Measurements from ENCODE around the gene SLC17A7.

The SLC17A7 gene

GRCh38 chr19:49413348-49413747, 28.0 kb downstream of the SLC17A7 start:
- no peaks in the 10 kb centered on the region for H3K9me3 ChIP-seq
- in situ Hi-C loops (cut with MboI; ENCODE audit: low sequenced_read_pairs), result no loop called here
- H3K36me3 ChIP-seq (replicated peaks), result no peaks in the 10 kb centered on the region
- peaks cover 5% of the 10 kb centered on the region; the same call in 1 of the 2 replicates for H3K27me3 ChIP-seq (ENCODE audit: low read depth)
- H3K4me3 ChIP-seq, result no peak overlapping the region
- H3K4me1 ChIP-seq, result no peaks in the 10 kb centered on the region
- DNase-seq (ENCODE audit: low spot score in 2 of 2), result no peak

- Histone ChIP-seq H3K9me3 (no peaks in the 10 kb centered on the region), H3K27me3 (ENCODE audit: low read depth) (no peaks in the 10 kb centered on the region), H3K4me1 (no peaks in the 10 kb centered on the region), H3K36me3 (replicated peaks) (no peaks in the 10 kb centered on the region), H3K4me3 (no peak overlapping the region)
- no peak for DNase-seq (ENCODE audit: low spot score in 2 of 2)
- in situ Hi-C loops (cut with MboI; ENCODE audit: low sequenced_read_pairs), result no loop called here
Measured at GRCh38 chr19:49411681-49412326, 29.5 kb downstream of the SLC17A7 start.

- H3K4me3 ChIP-seq, result no peak overlapping the region
- no peak for DNase-seq (ENCODE audit: low spot score in 2 of 2)
- no peaks in the 10 kb centered on the region for H3K27me3 ChIP-seq (ENCODE audit: low read depth)
- H3K4me1 ChIP-seq, result no peaks in the 10 kb centered on the region
- in situ Hi-C loops (cut with MboI; ENCODE audit: low sequenced_read_pairs), result no loop called here
- no peaks in the 10 kb centered on the region for H3K36me3 ChIP-seq (replicated peaks)
- no peaks in the 10 kb centered on the region for H3K9me3 ChIP-seq
Measured at GRCh38 chr19:49409441-49410029, 31.8 kb downstream of the SLC17A7 start.

- no peaks in the 10 kb centered on the region for H3K27me3 ChIP-seq (ENCODE audit: low read depth)
- no peaks in the 10 kb centered on the region for H3K9me3 ChIP-seq
- H3K4me1 ChIP-seq, result no peaks in the 10 kb centered on the region
- no peak for DNase-seq (ENCODE audit: low spot score in 2 of 2)
- H3K36me3 ChIP-seq (replicated peaks), result no peaks in the 10 kb centered on the region
- in situ Hi-C loops (cut with MboI; ENCODE audit: low sequenced_read_pairs), result no loop called here
- no peak overlapping the region for H3K4me3 ChIP-seq
Measured at GRCh38 chr19:49408816-49409440, 32.4 kb downstream of the SLC17A7 start.

- Histone ChIP-seq H3K9me3 (no peaks in the 10 kb centered on the region), H3K4me3 (no peak overlapping the region), H3K27me3 (ENCODE audit: low read depth) (no peaks in the 10 kb centered on the region), H3K4me1 (no peaks in the 10 kb centered on the region), H3K36me3 (replicated peaks) (no peaks in the 10 kb centered on the region)
- DNase-seq (ENCODE audit: low spot score in 2 of 2), result no peak
- in situ Hi-C loops (cut with MboI; ENCODE audit: low sequenced_read_pairs), result no loop called here
Measured at GRCh38 chr19:49407482-49408015, 33.8 kb downstream of the SLC17A7 start.

GRCh38 chr19:49407079-49407478, 34.2 kb downstream of the SLC17A7 start:
- H3K4me1 ChIP-seq, result no peaks in the 10 kb centered on the region
- H3K9me3 ChIP-seq, result no peaks in the 10 kb centered on the region
- no peaks in the 10 kb centered on the region for H3K36me3 ChIP-seq (replicated peaks)
- no peak overlapping the region for H3K4me3 ChIP-seq
- H3K27me3 ChIP-seq (ENCODE audit: low read depth), result no peaks in the 10 kb centered on the region
- no peak for DNase-seq (ENCODE audit: low spot score in 2 of 2)
- in situ Hi-C loops (cut with MboI; ENCODE audit: low sequenced_read_pairs), result no loop called here

- in situ Hi-C loops (cut with MboI; ENCODE audit: low sequenced_read_pairs), result no loop called here
- Histone ChIP-seq H3K4me1 (no peaks in the 10 kb centered on the region), H3K4me3 (no peak overlapping the region), H3K9me3 (no peaks in the 10 kb centered on the region), H3K27me3 (ENCODE audit: low read depth) (no peaks in the 10 kb centered on the region), H3K36me3 (replicated peaks) (no peaks in the 10 kb centered on the region)
- no peak for DNase-seq (ENCODE audit: low spot score in 2 of 2)
Measured at GRCh38 chr19:49403404-49404187, 37.7 kb downstream of the SLC17A7 start.

- H3K4me1 ChIP-seq, result no peaks in the 10 kb centered on the region
- in situ Hi-C loops (cut with MboI; ENCODE audit: low sequenced_read_pairs), result no loop called here
- H3K9me3 ChIP-seq, result no peaks in the 10 kb centered on the region
- H3K27me3 ChIP-seq (ENCODE audit: low read depth), result no peaks in the 10 kb centered on the region
- H3K4me3 ChIP-seq, result no peak overlapping the region
- DNase-seq (ENCODE audit: low spot score in 2 of 2), result no peak
- no peaks in the 10 kb centered on the region for H3K36me3 ChIP-seq (replicated peaks)
Measured at GRCh38 chr19:49400029-49400428, 41.3 kb downstream of the SLC17A7 start.

GRCh38 chr19:49398931-49399330, 42.4 kb downstream of the SLC17A7 start:
- Histone ChIP-seq H3K4me3 (no peak overlapping the region), H3K9me3 (no peaks in the 10 kb centered on the region), H3K27me3 (ENCODE audit: low read depth) (no peaks in the 10 kb centered on the region), H3K4me1 (no peaks in the 10 kb centered on the region), H3K36me3 (replicated peaks) (no peaks in the 10 kb centered on the region)
- DNase-seq (ENCODE audit: low spot score in 2 of 2), result no peak
- in situ Hi-C loops (cut with MboI; ENCODE audit: low sequenced_read_pairs), result no loop called here

- Histone ChIP-seq H3K36me3 (replicated peaks) (no peaks in the 10 kb centered on the region), H3K9me3 (no peaks in the 10 kb centered on the region), H3K4me3 (no peak overlapping the region), H3K27me3 (ENCODE audit: low read depth) (no peaks in the 10 kb centered on the region), H3K4me1 (no peaks in the 10 kb centered on the region)
- no peak for DNase-seq (ENCODE audit: low spot score in 2 of 2)
- in situ Hi-C loops (cut with MboI; ENCODE audit: low sequenced_read_pairs), result no loop called here
Measured at GRCh38 chr19:49398001-49398615, 43.2 kb downstream of the SLC17A7 start.

- Histone ChIP-seq H3K36me3 (replicated peaks) (no peaks in the 10 kb centered on the region), H3K4me3 (no peak overlapping the region), H3K27me3 (ENCODE audit: low read depth) (no peaks in the 10 kb centered on the region; the same call in 1 of the 2 replicates), H3K9me3 (no peaks in the 10 kb centered on the region), H3K4me1 (no peaks in the 10 kb centered on the region)
- no peak for DNase-seq (ENCODE audit: low spot score in 2 of 2)
- in situ Hi-C loops (cut with MboI; ENCODE audit: low sequenced_read_pairs), result no loop called here
Measured at GRCh38 chr19:49396738-49397505, 44.4 kb downstream of the SLC17A7 start.

GRCh38 chr19:49395581-49396407, 45.5 kb downstream of the SLC17A7 start:
- in situ Hi-C loops (cut with MboI; ENCODE audit: low sequenced_read_pairs), result no loop called here
- H3K27me3 ChIP-seq (ENCODE audit: low read depth), result peaks cover 4% of the 10 kb centered on the region; the same call in 1 of the 2 replicates
- DNase-seq (ENCODE audit: low spot score in 2 of 2), result no peak
- no peak overlapping the region for H3K4me3 ChIP-seq
- H3K9me3 ChIP-seq, result no peaks in the 10 kb centered on the region
- no peaks in the 10 kb centered on the region for H3K4me1 ChIP-seq
- H3K36me3 ChIP-seq (replicated peaks), result no peaks in the 10 kb centered on the region
